ENCODE data around the gene TAF10.

The TAF10 gene

GRCh38 chr11:6614446-6614845 lies 2.4 kb upstream of the TAF10 start:
- H3K14ac ChIP-seq (ENCODE audit: low read length): no peak overlapping the region
- peaks cover 21 to 41% of the 10 kb centered on the region in 2 experiments for H3K36me3 ChIP-seq (ENCODE audit: control insufficient read depth in 1 of 2, insufficient read depth in 2 of 2, low read length in 2 of 2)
- peaks cover 7 to 17% of the 10 kb centered on the region in 2 experiments for H3K4me1 ChIP-seq (ENCODE audit: control insufficient read depth in 1 of 2, insufficient read depth in 2 of 2, low read length in 2 of 2)
- no peak overlapping the region for H3K4ac ChIP-seq (ENCODE audit: low read depth, low read length)
- peaks cover 18% of the 10 kb centered on the region for H3K79me1 ChIP-seq (ENCODE audit: low read length)
- peaks cover 12% of the 10 kb centered on the region for H3K79me2 ChIP-seq (ENCODE audit: control insufficient read depth, insufficient read depth, low read length, poor library complexity)
- no peak overlapping the region for H2BK120ac ChIP-seq (ENCODE audit: insufficient read depth, low read length, poor library complexity)
- no peak overlapping the region for H3K4me3 ChIP-seq (ENCODE audit: low read depth, low read length)
- no peak overlapping the region for H2BK5ac ChIP-seq (ENCODE audit: low read depth, low read length, poor library complexity)
- no peak for DNase-seq
- no peak overlapping the region for H3K23ac ChIP-seq (ENCODE audit: low read length)
- no peak overlapping the region for H3K18ac ChIP-seq (ENCODE audit: low read length)
- H2AK5ac ChIP-seq (ENCODE audit: low read length): no peak overlapping the region
- no peak overlapping the region for H4K8ac ChIP-seq (ENCODE audit: low read depth, low read length)
- H3K9ac ChIP-seq (ENCODE audit: low read length): no peak overlapping the region
- no peak overlapping the region for H3K27ac ChIP-seq (ENCODE audit: low read depth, low read length)
- no peak overlapping the region for H4K91ac ChIP-seq (ENCODE audit: low read depth, low read length)
- no peak overlapping the region for H3K4me2 ChIP-seq (ENCODE audit: low read length)
- H2AFZ ChIP-seq (ENCODE audit: insufficient read depth, low read length, poor library complexity): no peak overlapping the region
- WGBS (ENCODE audit: extremely low coverage, insufficient coverage, insufficient read length): no CpG with 5 or more reads among the region's 2 CpGs
- no peaks in the 10 kb centered on the region for H3K9me3 ChIP-seq (ENCODE audit: insufficient read depth, low read depth, low read length)
- H2BK12ac ChIP-seq (ENCODE audit: low read length): no peak overlapping the region
- H4K12ac ChIP-seq (ENCODE audit: low read depth, low read length): no peak overlapping the region
- no peaks in the 10 kb centered on the region for H3K27me3 ChIP-seq (ENCODE audit: insufficient read depth, low read length)

GRCh38 chr11:6613496-6613895 lies 1.5 kb upstream of the TAF10 start:
- Histone ChIP-seq H3K4me3 (ENCODE audit: low read depth, low read length) (no peak overlapping the region), H4K12ac (ENCODE audit: low read depth, low read length) (no peak overlapping the region), H3K14ac (ENCODE audit: low read length) (no peak overlapping the region), H3K9me3 (ENCODE audit: insufficient read depth, low read depth, low read length) (no peaks in the 10 kb centered on the region), H3K4me1 (ENCODE audit: control insufficient read depth in 1 of 2, insufficient read depth in 2 of 2, low read length in 2 of 2) (peaks cover 4 to 12% of the 10 kb centered on the region in 2 experiments), H4K8ac (ENCODE audit: low read depth, low read length) (no peak overlapping the region), H2BK120ac (ENCODE audit: insufficient read depth, low read length, poor library complexity) (no peak overlapping the region), H3K79me2 (ENCODE audit: control insufficient read depth, insufficient read depth, low read length, poor library complexity) (peaks cover 9% of the 10 kb centered on the region), H2BK12ac (ENCODE audit: low read length) (no peak overlapping the region), H3K36me3 (ENCODE audit: control insufficient read depth in 1 of 2, insufficient read depth in 2 of 2, low read length in 2 of 2) (peaks cover 31 to 51% of the 10 kb centered on the region in 2 experiments), H3K27ac (ENCODE audit: low read depth, low read length) (no peak overlapping the region), H3K4me2 (ENCODE audit: low read length) (peak overlapping the region; percentile 65), H3K27me3 (ENCODE audit: insufficient read depth, low read length) (no peaks in the 10 kb centered on the region), H4K91ac (ENCODE audit: low read depth, low read length) (no peak overlapping the region), H3K9ac (ENCODE audit: low read length) (no peak overlapping the region), H3K23ac (ENCODE audit: low read length) (no peak overlapping the region), H3K79me1 (ENCODE audit: low read length) (peaks cover 14% of the 10 kb centered on the region), H2AFZ (ENCODE audit: insufficient read depth, low read length, poor library complexity) (no peak overlapping the region), H3K4ac (ENCODE audit: low read depth, low read length) (no peak overlapping the region), H2BK5ac (ENCODE audit: low read depth, low read length, poor library complexity) (no peak overlapping the region), H2AK5ac (ENCODE audit: low read length) (no peak overlapping the region), H3K18ac (ENCODE audit: low read length) (no peak overlapping the region)
- WGBS (ENCODE audit: extremely low coverage, insufficient coverage, insufficient read length): 100% methylated on average over 2 of the region's 3 CpGs
- DNase-seq: no peak

- Histone ChIP-seq H2AFZ (ENCODE audit: insufficient read depth, low read length, poor library complexity) (peak overlapping the region; percentile 42), H4K8ac (ENCODE audit: low read depth, low read length) (peak overlapping the region; percentile 82), H2BK5ac (ENCODE audit: low read depth, low read length, poor library complexity) (peak overlapping the region; percentile 79), H3K36me3 (ENCODE audit: control insufficient read depth in 1 of 2, insufficient read depth in 2 of 2, low read length in 2 of 2) (peaks cover 38 to 59% of the 10 kb centered on the region in 2 experiments), H2AK5ac (ENCODE audit: low read length) (peak overlapping the region; percentile 51), H3K9ac (ENCODE audit: low read length) (peak overlapping the region; percentile 80), H2BK12ac (ENCODE audit: low read length) (no peak overlapping the region), H3K14ac (ENCODE audit: low read length) (peak overlapping the region; percentile 82), H3K27ac (ENCODE audit: low read depth, low read length) (peak overlapping the region; percentile 79), H4K12ac (ENCODE audit: low read depth, low read length) (peak overlapping the region; percentile 68), H2BK120ac (ENCODE audit: insufficient read depth, low read length, poor library complexity) (peak overlapping the region; percentile 29), H3K23ac (ENCODE audit: low read length) (no peak overlapping the region), H3K4ac (ENCODE audit: low read depth, low read length) (peak overlapping the region; percentile 60), H3K27me3 (ENCODE audit: insufficient read depth, low read length) (no peaks in the 10 kb centered on the region), H4K91ac (ENCODE audit: low read depth, low read length) (peak overlapping the region; percentile 91), H3K4me1 (ENCODE audit: control insufficient read depth in 1 of 2, insufficient read depth in 2 of 2, low read length in 2 of 2) (peaks cover 7 to 21% of the 10 kb centered on the region in 2 experiments), H3K79me1 (ENCODE audit: low read length) (peaks cover 20% of the 10 kb centered on the region), H3K18ac (ENCODE audit: low read length) (peak overlapping the region; percentile 77), H3K4me3 (ENCODE audit: low read depth, low read length) (peak overlapping the region; percentile 91), H3K9me3 (ENCODE audit: insufficient read depth, low read depth, low read length) (no peaks in the 10 kb centered on the region), H3K79me2 (ENCODE audit: control insufficient read depth, insufficient read depth, low read length, poor library complexity) (peaks cover 9% of the 10 kb centered on the region), H3K4me2 (ENCODE audit: low read length) (peak overlapping the region; percentile 72)
- WGBS (ENCODE audit: extremely low coverage, insufficient coverage, insufficient read length): no CpG with 5 or more reads among the region's 36 CpGs
- no peak for DNase-seq
Observed at GRCh38 chr11:6611963-6612212, 128 bp downstream of the TAF10 start.

- no peak for DNase-seq
Observed at GRCh38 chr11:6611092-6611962, 689 bp downstream of the TAF10 start.

More at GRCh38 chr11:6611092-6611962, 689 bp downstream of the TAF10 start:
- H3K9ac ChIP-seq (ENCODE audit: low read length): peak overlapping the region; percentile 80
- peak overlapping the region; percentile 29 for H2BK120ac ChIP-seq (ENCODE audit: insufficient read depth, low read length, poor library complexity)
- H3K18ac ChIP-seq (ENCODE audit: low read length): peak overlapping the region; percentile 77
- peaks cover 38 to 56% of the 10 kb centered on the region in 2 experiments for H3K36me3 ChIP-seq (ENCODE audit: control insufficient read depth in 1 of 2, insufficient read depth in 2 of 2, low read length in 2 of 2)
- H3K79me1 ChIP-seq (ENCODE audit: low read length): peaks cover 25% of the 10 kb centered on the region
- no peak overlapping the region for H2BK12ac ChIP-seq (ENCODE audit: low read length)
- H3K4me1 ChIP-seq (ENCODE audit: control insufficient read depth in 1 of 2, insufficient read depth in 2 of 2, low read length in 2 of 2): peaks cover 12 to 25% of the 10 kb centered on the region in 2 experiments
- peak overlapping the region; percentile 91 for H4K91ac ChIP-seq (ENCODE audit: low read depth, low read length)
- H3K4me3 ChIP-seq (ENCODE audit: low read depth, low read length): peak overlapping the region; percentile 91
- H3K23ac ChIP-seq (ENCODE audit: low read length): no peak overlapping the region
- H3K79me2 ChIP-seq (ENCODE audit: control insufficient read depth, insufficient read depth, low read length, poor library complexity): peaks cover 13% of the 10 kb centered on the region
- H3K4me2 ChIP-seq (ENCODE audit: low read length): peak overlapping the region; percentile 72
- H3K27me3 ChIP-seq (ENCODE audit: insufficient read depth, low read length): no peaks in the 10 kb centered on the region
- H4K12ac ChIP-seq (ENCODE audit: low read depth, low read length): peak overlapping the region; percentile 68
- H3K27ac ChIP-seq (ENCODE audit: low read depth, low read length): peak overlapping the region; percentile 79
- WGBS (ENCODE audit: extremely low coverage, insufficient coverage, insufficient read length): no CpG with 5 or more reads among the region's 39 CpGs
- H3K14ac ChIP-seq (ENCODE audit: low read length): peak overlapping the region; percentile 82
- peak overlapping the region; percentile 79 for H2BK5ac ChIP-seq (ENCODE audit: low read depth, low read length, poor library complexity)
- peak overlapping the region; percentile 51 for H2AK5ac ChIP-seq (ENCODE audit: low read length)
- H3K9me3 ChIP-seq (ENCODE audit: insufficient read depth, low read depth, low read length): no peaks in the 10 kb centered on the region
- peak overlapping the region; percentile 60 for H3K4ac ChIP-seq (ENCODE audit: low read depth, low read length)
- peak overlapping the region; percentile 42 for H2AFZ ChIP-seq (ENCODE audit: insufficient read depth, low read length, poor library complexity)
- H4K8ac ChIP-seq (ENCODE audit: low read depth, low read length): peak overlapping the region; percentile 82

All from trophoblast cell (in vitro differentiated cells and primary cell).